Tibial artery (tissue), 4 donors: ENCODE results near the gene RPL22.

Experiments
- DNase-seq, 2 donors: peaks; one replicate each; pipeline ENCODE4 v3.0.0-alpha.2; 2019
- H3K27ac ChIP-seq, 2 donors: fragments of 200-600 bp; sonication (generic) in 1 of 2; 1 replicate in 1 of 2; 2 replicates in 1 of 2; pipeline ENCODE4 v1.5.1; 2018 to 2019; ENCODE audit warnings: mild to moderate bottlenecking in 1 of 2
- H3K27me3 ChIP-seq, 2 donors: fragments of 200-600 bp; sonication (generic) in 1 of 2; one replicate each; pipeline versions ENCODE4 v1.5.1 to v1.6.0; 2016 to 2019
- H3K36me3 ChIP-seq, 3 donors: fragments of 200-600 bp; sonication (generic) in 2 of 3; one replicate each; pipeline ENCODE4 v1.5.1; 2016 to 2019; ENCODE audit warnings: mild to moderate bottlenecking in 2 of 3
- H3K4me1 ChIP-seq, 4 donors: fragments of 200-600 bp; sonication (generic) in 2 of 4; 1 replicate in 3 of 4; 2 replicates in 1 of 4; pipeline ENCODE4 v1.5.1; 2016 to 2019
- H3K4me3 ChIP-seq, 2 donors: fragments of 200-600 bp; sonication (generic) in 1 of 2; 1 replicate in 1 of 2; 2 replicates in 1 of 2; pipeline ENCODE4 v1.5.1; 2018 to 2019; ENCODE audit warnings: mild to moderate bottlenecking in 2 of 2
- H3K9me3 ChIP-seq, 3 donors: fragments of 200-600 bp; sonication (generic) in 1 of 3; one replicate each; pipeline ENCODE4 v1.5.1; 2016 to 2019
- CTCF ChIP-seq, 2 experiments: fragments of 200-600 bp in 1 of 2; fragments of 450-650 bp in 1 of 2; IDR thresholded peaks; one replicate each; pipeline ENCODE4 v1.5.1; 2017 to 2019; ENCODE audit warnings: antibody characterized with exemption in 2 of 2, mild to moderate bottlenecking in 1 of 2, moderate library complexity in 1 of 2
- intact Hi-C: fragments of 100-400 bp; cut with DNase I; formaldehyde crosslinking; loops from one replicate; pipeline ENCODE4 v1.15.0; 2023; ENCODE audit warnings: low total_unique reads

RPL22 gene

GRCh38 chr1:6235296-6235677 lies 35.9 kb upstream of the RPL22 start:
- intact Hi-C loops, result loop anchor here (5.0 kb wide), 1 partner anchor 38 kb away; the partner anchor contains the start of gene RPL22
- H3K27ac ChIP-seq, result peak overlapping the region; percentile 39 to 60

GRCh38 chr1:6234502-6235295 lies 35.3 kb upstream of the RPL22 start:
- Histone ChIP-seq H3K36me3 (peaks cover 29 to 42% (median 37%) of the 10 kb centered on the region in 3 donors), H3K9me3 (no peaks in the 10 kb centered on the region), H3K4me3 (peak overlapping the region; percentile 64 to 85), H3K27me3 (peaks cover 0 to 10% of the 10 kb centered on the region in 2 donors), H3K27ac (peak overlapping the region; percentile 39 to 60), H3K4me1 (peaks cover 0 to 19% (median 13%) of the 10 kb centered on the region in 4 donors)
- no peak for DNase-seq
- no peak for TF ChIP-seq CTCF (IDR thresholded peaks at IDR 0.05)
- intact Hi-C loops, result loop anchor here (5.0 kb wide), 1 partner anchor 37 kb away; the partner anchor contains the start of gene RPL22

More at GRCh38 chr1:6235296-6235677, 35.9 kb upstream of the RPL22 start:
- peak overlapping the region; percentile 64 to 85 for H3K4me3 ChIP-seq
- H3K27me3 ChIP-seq, result peaks cover 0 to 16% of the 10 kb centered on the region in 2 donors
- no peaks in the 10 kb centered on the region for H3K9me3 ChIP-seq
- TF ChIP-seq CTCF (IDR thresholded peaks at IDR 0.05), result no peak
- no peak for DNase-seq
- peaks cover 0 to 19% (median 13%) of the 10 kb centered on the region in 4 donors for H3K4me1 ChIP-seq
- peaks cover 23 to 37% (median 31%) of the 10 kb centered on the region in 3 donors for H3K36me3 ChIP-seq

- H3K4me3 ChIP-seq, result no peak overlapping the region
- DNase-seq, result no peak
- no peak for TF ChIP-seq CTCF (IDR thresholded peaks at IDR 0.05)
- intact Hi-C loops, result no loop called here
- H3K27ac ChIP-seq, result no peak overlapping the region
- H3K4me1 ChIP-seq, result peaks cover 0 to 19% (median 13%) of the 10 kb centered on the region in 4 donors
- H3K9me3 ChIP-seq, result no peaks in the 10 kb centered on the region
- peaks cover 41 to 56% (median 50%) of the 10 kb centered on the region in 3 donors for H3K36me3 ChIP-seq
- H3K27me3 ChIP-seq, result no peaks in the 10 kb centered on the region
These were observed 34.0 kb upstream of the RPL22 start for GRCh38 chr1:6233376-6233775.

GRCh38 chr1:6225651-6226050 lies 26.3 kb upstream of the RPL22 start:
- H3K4me3 ChIP-seq, result no peak overlapping the region
- H3K4me1 ChIP-seq, result peaks cover 0 to 6% (median 0%) of the 10 kb centered on the region in 4 donors
- intact Hi-C loops, result no loop called here
- no peak overlapping the region for H3K27ac ChIP-seq
- H3K27me3 ChIP-seq, result no peaks in the 10 kb centered on the region
- H3K36me3 ChIP-seq, result peaks cover 47 to 99% (median 76%) of the 10 kb centered on the region in 3 donors
- DNase-seq, result no peak
- H3K9me3 ChIP-seq, result no peaks in the 10 kb centered on the region
- TF ChIP-seq CTCF (IDR thresholded peaks at IDR 0.05), result no peak

- no peaks in the 10 kb centered on the region for H3K9me3 ChIP-seq
- no peak for DNase-seq
- no peak for TF ChIP-seq CTCF (IDR thresholded peaks at IDR 0.05)
- peaks cover 38 to 97% (median 66%) of the 10 kb centered on the region in 3 donors for H3K36me3 ChIP-seq
- intact Hi-C loops, result no loop called here
- H3K4me3 ChIP-seq, result no peak overlapping the region
- H3K4me1 ChIP-seq, result peaks cover 0 to 6% (median 0%) of the 10 kb centered on the region in 4 donors
- H3K27ac ChIP-seq, result no peak overlapping the region
- H3K27me3 ChIP-seq, result no peaks in the 10 kb centered on the region
These were observed 25.3 kb upstream of the RPL22 start for GRCh38 chr1:6224718-6225117.
